ENCODE results near the gene ZBED4.

DNA sequence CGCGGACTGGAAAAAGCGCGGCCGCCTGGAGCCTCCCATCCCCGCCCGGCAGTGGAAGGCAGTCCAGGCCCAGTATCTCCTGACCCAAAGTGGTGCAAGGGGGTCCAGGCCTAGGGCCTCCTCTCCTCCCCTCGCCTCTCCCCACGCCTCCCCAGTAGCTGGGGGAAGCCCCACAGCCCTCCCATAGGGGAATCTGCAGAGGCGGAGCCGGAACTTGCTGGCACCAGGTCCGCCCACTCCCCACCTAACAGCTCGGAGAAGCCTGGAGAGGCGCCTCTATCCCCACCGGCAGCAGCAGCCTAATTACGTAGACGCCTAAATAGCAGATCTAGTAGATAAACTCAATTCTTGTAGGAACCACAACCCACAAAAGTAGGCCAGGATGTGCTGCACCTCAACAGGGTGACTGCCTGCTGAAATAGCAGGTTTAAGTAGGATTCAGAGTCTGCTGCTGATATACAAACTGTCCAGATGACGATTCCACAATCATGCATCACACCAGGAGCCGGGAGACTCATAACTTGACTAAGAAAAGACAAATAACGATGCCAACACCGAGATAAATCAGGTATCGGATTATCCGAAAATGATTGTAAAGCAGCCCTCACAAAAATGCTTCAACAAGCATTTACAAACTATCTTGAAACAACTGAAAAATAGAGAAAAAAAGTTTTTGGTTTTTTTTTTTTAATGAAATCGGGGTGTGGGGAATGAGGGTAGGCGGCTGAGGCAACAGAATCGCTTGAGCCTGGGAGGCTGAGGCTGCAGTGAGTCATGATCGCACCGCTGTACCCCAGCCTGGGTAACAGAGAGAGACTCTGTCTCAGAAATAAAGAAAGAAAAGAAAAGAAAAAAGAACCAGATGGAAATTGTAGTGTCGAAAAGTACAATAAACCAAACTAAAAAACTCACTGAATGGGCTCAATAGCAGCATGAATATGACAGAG, 14.6 kb upstream of the ZBED4 start:
- TF ChIP-seq, protein P1, sequence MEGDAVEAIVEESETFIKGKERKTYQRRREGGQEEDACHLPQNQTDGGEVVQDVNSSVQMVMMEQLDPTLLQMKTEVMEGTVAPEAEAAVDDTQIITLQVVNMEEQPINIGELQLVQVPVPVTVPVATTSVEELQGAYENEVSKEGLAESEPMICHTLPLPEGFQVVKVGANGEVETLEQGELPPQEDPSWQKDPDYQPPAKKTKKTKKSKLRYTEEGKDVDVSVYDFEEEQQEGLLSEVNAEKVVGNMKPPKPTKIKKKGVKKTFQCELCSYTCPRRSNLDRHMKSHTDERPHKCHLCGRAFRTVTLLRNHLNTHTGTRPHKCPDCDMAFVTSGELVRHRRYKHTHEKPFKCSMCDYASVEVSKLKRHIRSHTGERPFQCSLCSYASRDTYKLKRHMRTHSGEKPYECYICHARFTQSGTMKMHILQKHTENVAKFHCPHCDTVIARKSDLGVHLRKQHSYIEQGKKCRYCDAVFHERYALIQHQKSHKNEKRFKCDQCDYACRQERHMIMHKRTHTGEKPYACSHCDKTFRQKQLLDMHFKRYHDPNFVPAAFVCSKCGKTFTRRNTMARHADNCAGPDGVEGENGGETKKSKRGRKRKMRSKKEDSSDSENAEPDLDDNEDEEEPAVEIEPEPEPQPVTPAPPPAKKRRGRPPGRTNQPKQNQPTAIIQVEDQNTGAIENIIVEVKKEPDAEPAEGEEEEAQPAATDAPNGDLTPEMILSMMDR (IDR thresholded peaks at IDR 0.05; ENCODE audit: low read depth, low read length): no peak
- TF ChIP-seq EZH2phosphoT487 (IDR thresholded peaks at IDR 0.05; ENCODE audit: low read depth): no peak

All from OCI-LY3 (cell line).